ENCODE results near the gene AGFG2.

- TF ChIP-seq USF2 (IDR thresholded peaks at IDR 0.05; ENCODE audit: low read depth, low read length) (no peak), CTCF (conservative IDR thresholded peaks at IDR 0.05; ENCODE audit: low read depth, low read length) (no peak), POLR2A (IDR thresholded peaks at IDR 0.05; ENCODE audit: low read depth, low read length) (no peak), SMC3 (IDR thresholded peaks at IDR 0.05; ENCODE audit: low read depth, low read length) (no peak), MAFK (IDR thresholded peaks at IDR 0.05; ENCODE audit: low read depth, low read length) (no peak)
These were observed 37.5 kb downstream of the AGFG2 start for GRCh38 chr7:100576384-100576993.
